Activated CD4-positive, alpha-beta T cell treated with anti-CD3 and anti-CD28 coated beads, Interleukin-2, amount 50 U/mL, for 1 hour (primary cell): ENCODE measurements around the gene EXPH5.

ENCODE experiments used
- DNase-seq: peaks from one replicate; pipeline ENCODE4 v3.0.0-alpha.2; 2020

The EXPH5 gene

GRCh38 chr11:108559340-108559739 lies 34.2 kb downstream of the EXPH5 start:
- no peak for DNase-seq

GRCh38 chr11:108558222-108558621 lies 35.3 kb downstream of the EXPH5 start:
- DNase-seq = no peak

GRCh38 chr11:108556019-108556418 lies 37.5 kb downstream of the EXPH5 start:
- no peak for DNase-seq

- DNase-seq = no peak
Measured at GRCh38 chr11:108551651-108552462, 41.7 kb downstream of the EXPH5 start.

- DNase-seq = no peak
Measured at GRCh38 chr11:108549319-108549885, 44.2 kb downstream of the EXPH5 start.

- no peak for DNase-seq
Measured at GRCh38 chr11:108545909-108546501, 47.6 kb downstream of the EXPH5 start.

- DNase-seq = no peak
Measured at GRCh38 chr11:108543316-108543964, 50.1 kb downstream of the EXPH5 start.

GRCh38 chr11:108541531-108541930 lies 52.0 kb downstream of the EXPH5 start:
- no peak for DNase-seq

GRCh38 chr11:108538502-108538901 lies 55.1 kb downstream of the EXPH5 start:
- DNase-seq = no peak

- no peak for DNase-seq
Measured at GRCh38 chr11:108538022-108538424, 55.5 kb downstream of the EXPH5 start.

GRCh38 chr11:108536783-108537182 lies 56.8 kb downstream of the EXPH5 start:
- no peak for DNase-seq

GRCh38 chr11:108535384-108535955 lies 58.1 kb downstream of the EXPH5 start:
- DNase-seq = no peak

GRCh38 chr11:108534274-108534882 lies 59.2 kb downstream of the EXPH5 start:
- DNase-seq = no peak

GRCh38 chr11:108530426-108530825 lies 63.1 kb downstream of the EXPH5 start:
- DNase-seq = no peak

GRCh38 chr11:108527382-108527781 lies 66.2 kb downstream of the EXPH5 start:
- DNase-seq = no peak

- DNase-seq = no peak
Measured at GRCh38 chr11:108525161-108525560, 68.4 kb downstream of the EXPH5 start.

- DNase-seq = no peak
Measured at GRCh38 chr11:108524422-108524821, 69.1 kb downstream of the EXPH5 start.

GRCh38 chr11:108522318-108522717 lies 71.2 kb downstream of the EXPH5 start:
- no peak for DNase-seq

- no peak for DNase-seq
Measured at GRCh38 chr11:108518581-108518980, 75.0 kb downstream of the EXPH5 start.

- DNase-seq = no peak
Measured at GRCh38 chr11:108516125-108516524, 77.4 kb downstream of the EXPH5 start.

GRCh38 chr11:108512708-108513107 lies 80.9 kb downstream of the EXPH5 start:
- DNase-seq = no peak

GRCh38 chr11:108511851-108512474 lies 81.6 kb downstream of the EXPH5 start:
- no peak for DNase-seq
